Esophagus (tissue), 2 donors: ENCODE results near the gene RAD9B. TPM values are rescaled to one million over a fixed set of nuclear protein-coding genes. Genes with fewer than 3 reads are reported as not detected.
"Not testable (repeated sequence)": the region's sequence is repeated elsewhere in the genome, so short reads cannot be mapped to it uniquely, and the experiment has no call there.

ENCODE experiments used
- H3K27ac ChIP-seq, 2 donors: one replicate each; pipeline ENCODE4 v1.5.1; 2013; ENCODE audit warnings: low read depth in 2 of 2, mild to moderate bottlenecking in 2 of 2, inconsistent platforms in 1 of 2, low read length in 1 of 2, moderate library complexity in 1 of 2
- H3K27me3 ChIP-seq, 2 donors: one replicate each; pipeline ENCODE4 v1.6.1; 2013; ENCODE audit warnings: low read length in 2 of 2, control low read depth in 1 of 2, mild to moderate bottlenecking in 1 of 2; ENCODE audit not compliant: insufficient read depth in 2 of 2, control insufficient read depth in 1 of 2
- H3K36me3 ChIP-seq, 2 donors: one replicate each; pipeline ENCODE4 v1.6.1; 2013; ENCODE audit warnings: low read length in 1 of 2; ENCODE audit not compliant: control insufficient read depth in 2 of 2, insufficient read depth in 2 of 2
- H3K4me1 ChIP-seq, 2 donors: one replicate each; pipeline ENCODE4 v1.6.1; 2013; ENCODE audit warnings: low read length in 1 of 2; ENCODE audit not compliant: control insufficient read depth in 2 of 2, insufficient read depth in 2 of 2
- H3K4me3 ChIP-seq, 2 donors: one replicate each; pipeline ENCODE4 v1.5.1; 2013; ENCODE audit warnings: low read length in 2 of 2, mild to moderate bottlenecking in 2 of 2, low read depth in 1 of 2, moderate library complexity in 1 of 2
- H3K9me3 ChIP-seq, 2 donors: one replicate each; pipeline ENCODE4 v1.6.1; 2013; ENCODE audit warnings: mild to moderate bottlenecking in 2 of 2, low read depth in 1 of 2, low read length in 1 of 2, moderate library complexity in 1 of 2; ENCODE audit not compliant: control insufficient read depth in 2 of 2, insufficient read depth in 1 of 2
- WGBS, 2 donors: extraction: QIAGEN DNeasy Blood & Tissue Kit; methylation state at CpG; one replicate each; pipeline ENCODE4 v1.1.7; 2013; 5-methylcytosine and 5-hydroxymethylcytosine counted together
- polyA plus RNA-seq, 2 donors: library from polyadenylated mRNA; stranded (reverse); fragments of 200-250 nt; gene quantifications; one replicate each; pipeline ENCODE4 v1.2.3, GENCODE V29; 2013
- donor health status: healthy with polysubstance abuse.
- donor health status: Bipolar disorder and iron deficiency.

RAD9B gene
- under 1 TPM; 0.20 to 0.28 TPM for polyA plus RNA-seq

DNA sequence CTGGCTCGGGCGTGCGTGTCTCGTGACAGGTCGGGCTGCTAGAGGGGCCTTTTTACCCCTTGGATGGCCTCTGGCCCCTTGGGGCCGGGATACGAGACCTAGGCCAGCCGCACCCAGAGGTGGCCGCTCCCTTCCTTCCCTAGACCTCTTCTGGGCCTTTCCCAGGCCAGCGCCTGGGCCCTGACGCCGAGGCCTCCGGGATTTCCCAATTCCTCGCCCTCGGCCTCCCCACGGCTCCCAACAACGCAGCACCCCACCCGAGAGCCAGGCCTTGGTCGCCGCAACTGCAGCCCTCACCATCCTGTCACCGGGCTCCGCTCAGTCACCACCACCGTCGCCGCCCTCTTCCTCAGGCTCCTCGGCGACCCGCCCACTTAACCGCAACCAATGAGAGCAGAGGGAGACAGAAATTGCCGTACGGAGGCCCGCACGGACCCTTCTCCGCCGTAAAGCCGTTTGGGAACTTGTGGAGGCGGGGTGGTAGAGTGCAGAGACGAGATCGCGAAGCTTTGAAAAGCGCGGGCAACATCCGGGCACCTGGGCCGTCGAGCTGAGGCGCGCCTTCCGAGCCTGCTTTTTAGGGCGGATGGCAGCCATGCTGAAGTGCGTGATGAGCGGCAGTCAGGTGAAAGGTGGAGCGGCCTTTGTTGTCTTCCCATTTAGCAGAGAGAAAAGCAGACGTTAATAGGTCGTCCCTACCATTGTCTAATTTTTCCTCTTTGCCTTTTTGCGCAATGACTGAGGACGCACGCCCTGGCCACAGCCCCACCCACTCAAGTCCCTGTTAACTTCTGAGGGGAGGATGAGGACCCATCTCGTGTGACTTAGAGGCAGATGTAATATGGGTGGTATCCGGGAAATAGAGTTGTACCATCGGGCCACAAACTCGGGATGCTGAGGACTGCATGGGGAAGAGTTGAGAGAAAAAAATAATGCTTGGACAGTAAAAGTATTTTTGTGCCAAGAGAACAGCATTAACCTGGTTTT lies at the start of gene RAD9B, which contains the start of gene VPS29:
RAD9B (plus strand) TSS at position 580 of the 987 bp plus-strand sequence; CDS start at position 587, 7 bp downstream.
VPS29 (minus strand) TSS at position 360 of the 987 bp plus-strand sequence; CDS start at position 300, 60 bp downstream.
- WGBS, 2 donors, result 9% methylated on average over 61 of the region's 61 CpGs
- no peaks in the 10 kb centered on the region for H3K27me3 ChIP-seq
- no peaks in the 10 kb centered on the region for H3K36me3 ChIP-seq
- H3K9me3 ChIP-seq, result no peaks in the 10 kb centered on the region
- no peaks in the 10 kb centered on the region for H3K4me1 ChIP-seq
- peak within 1 kb of the TSS; percentile 95 to 99 for H3K4me3 ChIP-seq
- peak within 1 kb of the TSS; percentile 97 to 98 for H3K27ac ChIP-seq

DNA sequence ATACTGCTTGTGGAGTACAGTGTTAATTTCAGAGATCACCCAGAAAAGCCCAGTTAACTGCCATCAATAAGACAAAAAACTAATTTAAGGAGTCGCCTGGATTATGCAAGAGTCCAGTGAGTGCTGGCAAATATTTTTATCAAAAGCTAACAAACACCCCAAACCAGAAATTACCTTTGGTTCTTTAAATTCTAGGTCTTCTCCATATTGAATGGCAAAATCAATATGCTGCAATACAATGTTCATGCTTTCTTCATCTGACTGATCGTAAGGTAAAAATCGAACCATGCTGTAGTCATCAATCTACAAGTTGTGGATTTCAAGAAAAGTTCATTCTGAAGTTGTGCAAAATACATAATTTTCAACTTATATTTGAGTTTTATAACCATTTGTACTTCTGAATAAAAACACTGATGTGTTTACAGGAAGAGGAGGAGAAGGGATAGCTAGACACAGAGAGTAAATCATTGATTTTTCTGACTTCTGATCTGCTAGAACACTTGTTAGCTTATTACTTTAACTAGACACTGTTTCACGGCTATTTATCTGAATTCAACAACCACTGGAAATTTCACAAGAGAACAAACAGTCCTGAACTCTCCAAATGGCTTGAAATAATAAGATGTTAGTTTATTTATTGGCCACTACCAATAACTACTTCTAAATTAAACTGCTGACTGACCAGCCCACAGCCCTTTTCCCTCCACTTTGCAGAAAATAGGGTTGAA lies 48.4 kb upstream of the RAD9B start:
- Histone ChIP-seq H3K9me3 (no peaks in the 10 kb centered on the region), H3K36me3 (peaks cover 0 to 4% of the 10 kb centered on the region in 2 donors), H3K4me3 (no peak overlapping the region), H3K4me1 (no peaks in the 10 kb centered on the region), H3K27ac (no peak overlapping the region), H3K27me3 (no peaks in the 10 kb centered on the region)
- WGBS, 2 donors, result 90 to 93% methylated on average over 4 of the region's 4 CpGs

DNA sequence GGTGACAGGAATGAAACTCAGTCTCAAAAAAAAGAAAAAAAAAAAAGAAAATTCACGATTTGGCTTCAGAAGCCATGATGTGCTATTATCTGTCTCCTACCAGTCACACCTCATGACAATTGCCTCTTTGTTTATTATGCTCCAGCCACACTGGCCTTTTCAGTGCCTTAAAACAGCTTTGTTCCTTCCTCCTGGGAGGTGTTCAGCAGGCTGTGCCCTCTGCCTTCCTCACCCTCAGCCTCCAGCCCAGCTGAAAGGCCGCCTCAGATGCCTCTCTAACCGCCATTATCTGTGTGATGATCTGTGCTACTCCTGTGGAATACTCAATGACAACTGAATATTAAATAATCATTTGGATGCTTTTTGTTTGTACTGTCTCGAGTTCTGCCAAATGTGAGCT lies 43.4 kb upstream of the RAD9B start:
- 89 to 94% methylated on average over 4 of the region's 4 CpGs for WGBS, 2 donors
- Histone ChIP-seq H3K9me3 (no peaks in the 10 kb centered on the region), H3K36me3 (no peaks in the 10 kb centered on the region), H3K27ac (no peak overlapping the region), H3K27me3 (no peaks in the 10 kb centered on the region), H3K4me1 (no peaks in the 10 kb centered on the region), H3K4me3 (no peak overlapping the region)

DNA sequence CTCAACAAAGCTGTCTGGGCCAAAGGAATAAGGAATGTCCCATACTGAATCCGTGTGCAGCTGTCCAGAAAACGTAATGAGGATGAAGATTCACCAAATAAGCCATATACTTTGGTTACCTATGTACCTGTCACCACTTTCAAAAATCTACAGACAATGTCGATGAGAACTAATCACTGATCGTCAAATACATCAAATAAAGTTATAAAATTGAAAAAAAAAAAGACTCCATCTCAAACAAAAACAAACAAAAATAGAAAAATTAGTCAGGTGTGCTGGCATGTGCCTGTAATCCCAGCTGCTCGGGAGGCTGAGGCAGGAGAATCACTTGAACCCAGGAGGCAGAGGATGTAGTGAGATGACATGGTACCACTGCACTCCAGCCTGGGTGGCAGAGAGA lies 40.9 kb upstream of the RAD9B start:
- H3K4me1 ChIP-seq, H3K9me3 ChIP-seq, H3K27ac ChIP-seq, H3K36me3 ChIP-seq, H3K27me3 ChIP-seq, H3K4me3 ChIP-seq: not testable (repeated sequence)
- 89% methylated on average over 5 of the region's 5 CpGs for WGBS, 2 donors

DNA sequence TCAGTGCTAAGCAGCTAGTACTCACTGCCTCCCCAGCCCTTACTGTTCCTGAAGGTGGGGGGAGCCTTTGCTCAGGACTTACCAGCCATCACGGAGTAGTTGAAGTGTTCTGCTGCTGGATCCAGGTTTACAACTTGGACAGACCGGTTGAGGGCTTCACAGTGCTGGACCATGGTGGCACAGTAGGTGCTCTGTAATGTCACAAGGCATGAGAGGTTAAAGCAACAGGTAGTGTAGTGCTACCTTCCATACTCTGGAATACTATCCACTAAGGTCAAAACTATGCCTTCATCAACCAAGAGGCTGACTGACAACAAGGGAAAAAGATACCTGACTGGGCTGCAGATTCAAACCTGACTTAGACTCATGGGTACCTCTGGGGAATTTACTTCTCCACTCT lies 37.1 kb upstream of the RAD9B start:
- H3K4me1 ChIP-seq, result peaks cover 0 to 11% of the 10 kb centered on the region in 2 donors
- H3K4me3 ChIP-seq, result no peak overlapping the region
- no peak overlapping the region for H3K27ac ChIP-seq
- WGBS, 2 donors, result 84 to 90% methylated on average over 2 of the region's 2 CpGs
- peaks cover 4 to 5% of the 10 kb centered on the region in 2 donors for H3K36me3 ChIP-seq
- no peaks in the 10 kb centered on the region for H3K27me3 ChIP-seq
- no peaks in the 10 kb centered on the region for H3K9me3 ChIP-seq

DNA sequence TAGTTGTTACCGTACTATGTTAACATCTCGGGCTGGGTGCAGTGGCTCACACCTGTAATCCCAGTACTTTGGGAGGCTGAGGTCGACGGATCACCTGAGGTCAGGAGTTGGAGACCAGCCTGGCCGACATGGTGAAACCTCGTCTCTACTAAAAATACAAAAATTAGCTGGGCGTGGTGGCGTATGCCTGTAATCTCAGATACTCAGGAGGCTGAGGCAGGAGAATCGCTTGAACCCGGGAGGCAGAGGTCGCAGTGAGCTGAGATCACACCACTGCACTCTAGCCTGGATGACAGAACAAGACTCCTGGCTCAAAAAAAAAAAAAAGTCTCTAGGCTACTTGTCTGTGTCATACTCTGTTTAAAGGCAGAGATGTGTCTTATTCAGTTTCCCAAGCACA lies 36.4 kb upstream of the RAD9B start:
- H3K36me3 ChIP-seq, result not testable (repeated sequence)
- WGBS, 2 donors, result 88 to 90% methylated on average over 11 of the region's 11 CpGs

DNA sequence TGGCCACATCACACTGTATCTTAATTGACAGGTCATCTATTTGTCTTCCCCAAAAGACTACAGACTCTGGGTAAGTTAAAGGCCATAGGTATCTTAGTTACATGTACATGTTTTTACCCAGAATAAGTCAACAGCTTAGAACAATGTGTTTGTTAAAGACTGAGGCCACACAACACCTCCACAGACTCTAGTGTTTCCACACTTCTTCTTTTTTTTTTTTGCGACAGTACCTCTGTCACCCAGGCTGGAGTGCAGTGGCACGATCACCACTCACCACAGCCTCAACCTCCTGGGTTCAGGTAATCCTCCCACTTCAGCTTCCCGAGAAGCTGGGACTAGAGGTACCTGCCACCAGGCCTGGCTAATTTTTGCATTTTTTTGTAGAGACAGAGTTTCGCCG lies 35.3 kb upstream of the RAD9B start:
- 51 to 73% methylated on average over 5 of the region's 5 CpGs for WGBS, 2 donors
- no peak overlapping the region for H3K4me3 ChIP-seq

More for the DNA sequence above, 36.4 kb upstream of the RAD9B start:
- not testable (repeated sequence) for H3K4me3 ChIP-seq, H3K9me3 ChIP-seq, H3K27ac ChIP-seq, H3K27me3 ChIP-seq
- H3K4me1 ChIP-seq, result peaks cover 0 to 11% of the 10 kb centered on the region in 2 donors

DNA sequence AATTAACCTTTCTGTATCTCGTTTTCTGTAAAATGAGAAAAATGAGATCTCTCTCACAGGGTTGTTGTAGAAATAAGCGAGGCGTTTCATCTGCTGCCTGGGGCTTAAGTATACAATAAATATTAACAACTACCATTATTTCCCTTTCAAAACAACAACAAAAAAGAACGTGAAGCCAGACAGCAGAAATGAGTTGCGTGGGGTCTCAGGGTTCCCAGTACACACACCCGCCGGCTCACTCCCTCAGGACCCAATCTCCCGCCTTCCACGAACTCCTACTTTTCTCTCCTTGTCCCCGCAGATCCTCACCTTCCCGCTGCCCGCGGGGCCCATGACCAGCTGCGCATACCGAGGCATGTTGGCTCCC lies 34.3 kb upstream of the RAD9B start:
- Histone ChIP-seq H3K27me3 (no peaks in the 10 kb centered on the region), H3K4me3 (peak overlapping the region; percentile 63 to 72), H3K36me3 (peaks cover 4 to 5% of the 10 kb centered on the region in 2 donors), H3K9me3 (no peaks in the 10 kb centered on the region), H3K27ac (peak overlapping the region; percentile 65 to 66), H3K4me1 (peaks cover 0 to 11% of the 10 kb centered on the region in 2 donors)
- 0 to 1% methylated on average over 15 of the region's 15 CpGs for WGBS, 2 donors

More for the DNA sequence above, 35.3 kb upstream of the RAD9B start:
- H3K36me3 ChIP-seq, result peaks cover 4 to 5% of the 10 kb centered on the region in 2 donors
- no peaks in the 10 kb centered on the region for H3K27me3 ChIP-seq
- H3K4me1 ChIP-seq, result peaks cover 0 to 11% of the 10 kb centered on the region in 2 donors
- H3K27ac ChIP-seq, result no peak overlapping the region
- H3K9me3 ChIP-seq, result no peaks in the 10 kb centered on the region

DNA sequence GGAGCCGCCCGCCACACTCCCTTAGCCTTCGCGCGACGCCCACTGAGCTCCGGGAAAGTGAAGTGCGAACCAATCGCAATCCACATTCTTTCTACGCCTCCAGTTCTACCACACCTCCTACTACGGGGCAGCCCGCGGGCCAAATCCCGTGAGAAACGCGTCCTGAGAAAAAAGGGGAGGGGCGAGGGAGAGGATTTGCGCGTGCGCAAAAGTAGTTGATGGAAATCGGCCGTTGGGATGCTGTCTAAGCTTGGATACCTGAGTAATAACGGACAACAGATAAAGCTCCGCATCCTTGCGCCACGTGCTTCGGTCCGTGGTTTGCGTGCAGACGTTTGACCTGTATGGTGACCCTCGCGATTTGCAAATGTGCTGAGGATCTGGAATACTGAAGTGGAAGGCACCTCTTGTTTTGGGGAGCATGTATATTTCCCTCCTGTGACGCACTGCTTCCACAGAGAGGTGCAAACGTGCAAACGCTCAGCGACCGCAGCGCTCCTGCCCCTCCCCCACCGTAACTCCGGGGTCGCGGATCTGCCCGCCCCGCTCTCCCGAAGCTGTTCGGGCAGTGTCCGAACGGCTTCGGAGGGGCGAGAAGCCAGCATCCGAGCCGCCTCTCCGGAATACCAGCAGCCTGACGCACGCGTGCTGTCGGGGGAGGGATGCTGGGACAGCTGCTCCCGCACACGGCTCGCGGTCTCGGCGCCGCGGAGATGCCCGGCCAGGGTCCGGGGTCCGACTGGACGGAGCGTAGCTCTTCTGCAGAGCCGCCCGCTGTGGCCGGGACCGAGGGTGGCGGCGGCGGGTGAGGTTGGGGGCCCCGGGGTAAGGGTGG lies 33.7 kb upstream of the RAD9B start, which contains the start of the genes FAM216A and GPN3:
FAM216A (plus strand) TSS at position 632 of the 835 bp plus-strand sequence; CDS start at position 663, 31 bp downstream.
GPN3 (minus strand) TSS at position 44 of the 835 bp plus-strand sequence. CDS start 54 bp downstream, outside the sequence.
- WGBS, 2 donors, result 0 to 1% methylated on average over 74 to 78 of the region's 78 CpGs
- peak within 1 kb of the TSS; percentile 93 to 96 for H3K27ac ChIP-seq

More for the DNA sequence above, 33.7 kb upstream of the RAD9B start, which contains the start of the genes FAM216A and GPN3:
- Histone ChIP-seq H3K4me1 (peaks cover 0 to 11% of the 10 kb centered on the region in 2 donors), H3K36me3 (peaks cover 4 to 5% of the 10 kb centered on the region in 2 donors), H3K9me3 (no peaks in the 10 kb centered on the region), H3K4me3 (peak within 1 kb of the TSS; percentile 66 to 72), H3K27me3 (no peaks in the 10 kb centered on the region)
